GM12892 (cell line): Measurements from ENCODE around the gene NEK6.
A peak's percentile ranks its signal among the peaks of the same experiment; 100 is the strongest.

ENCODE experiments used
- POLR2A ChIP-seq: IDR thresholded peaks from 2 replicates; pipeline ENCODE4 v1.6.1; 2011; ENCODE audit warnings: low read depth, low read length, control low read depth
- POLR2AphosphoS5 ChIP-seq: IDR thresholded peaks from 2 replicates; pipeline ENCODE4 v1.6.1; 2011; ENCODE audit warnings: low read depth, low read length, control low read depth
- TAF1 ChIP-seq: IDR thresholded peaks from 2 replicates; pipeline ENCODE4 v1.6.1; 2011; ENCODE audit warnings: low read depth, mild to moderate bottlenecking, control low read depth, low read length, borderline replicate concordance

DNA sequence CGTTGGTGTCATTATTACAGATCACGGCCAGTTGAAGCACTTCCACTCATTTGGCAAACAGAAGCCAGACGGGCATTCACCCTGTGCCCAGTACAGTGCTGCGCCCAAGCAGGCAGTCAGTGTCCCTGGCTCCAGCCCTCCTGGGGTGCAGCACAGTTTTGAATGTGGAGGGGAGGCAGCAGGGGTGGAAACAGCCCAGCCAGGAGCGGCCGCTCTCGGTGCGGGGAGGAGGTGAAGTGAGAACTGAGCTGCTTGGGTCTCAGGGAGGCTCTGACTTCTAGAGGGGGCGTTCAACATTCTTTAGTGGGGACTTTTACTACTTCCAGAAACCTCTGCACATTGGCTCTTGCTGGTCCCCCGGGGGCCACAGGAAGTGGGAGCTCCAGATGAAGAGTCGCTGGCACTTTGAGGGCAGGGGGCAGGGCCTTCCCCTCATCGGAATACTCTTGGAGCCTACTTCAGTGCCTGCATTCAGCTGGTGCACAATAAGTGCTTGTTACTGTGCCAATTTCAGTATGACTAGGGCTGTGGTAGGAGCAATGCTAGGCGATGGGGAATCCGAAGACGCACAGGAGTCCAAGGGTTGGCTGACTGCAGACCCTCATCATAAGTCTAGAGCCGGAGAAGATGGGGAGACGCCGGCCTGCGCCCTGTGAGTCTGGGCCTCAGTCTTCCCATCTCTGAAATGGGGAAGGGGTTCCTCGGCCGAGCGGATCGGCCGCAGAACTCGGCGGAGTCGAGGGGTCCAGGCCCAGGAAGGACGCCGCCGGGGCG lies 492 bp upstream of the NEK6 start:
- TF ChIP-seq POLR2A (peak; percentile 70; the same call in 1 of the 2 replicates), POLR2AphosphoS5 (peak; percentile 43), TAF1 (peak; percentile 81)
